Small intestine (tissue), 7 donors: ENCODE data around the gene NAV2. TPM values are rescaled to one million over a fixed set of nuclear protein-coding genes. Genes with fewer than 3 reads are reported as not detected.
A peak's percentile ranks its signal among the peaks of the same experiment; 100 is the strongest.

Source experiments
- DNase-seq, 2 donors: peaks; one replicate each; pipeline versions ENCODE4 v3.0.0 to v3.0.0-alpha.2; 2013
- FAIRE-seq: peaks from 2 replicates; lab custom pipeline; 2012; peaks lifted over from hg19 to GRCh38; lab: Jason Lieb, UNC
- H3K27ac ChIP-seq, 3 donors: one replicate each; pipeline ENCODE4 v1.5.1; 2013; ENCODE audit warnings: low read length in 2 of 3, mild to moderate bottlenecking in 2 of 3, control low read depth in 1 of 3, inconsistent platforms in 1 of 3, low read depth in 1 of 3, moderate library complexity in 1 of 3
- H3K27me3 ChIP-seq, 3 donors: one replicate each; pipeline ENCODE4 v1.6.1; 2013; ENCODE audit warnings: low read length in 3 of 3, inconsistent platforms in 1 of 3; ENCODE audit not compliant: control insufficient read depth in 3 of 3, insufficient read depth in 3 of 3
- H3K36me3 ChIP-seq, 3 donors: one replicate each; pipeline ENCODE4 v1.6.1; 2013; ENCODE audit warnings: low read length in 3 of 3, inconsistent platforms in 1 of 3, low read depth in 1 of 3, mild to moderate bottlenecking in 1 of 3, moderate library complexity in 1 of 3; ENCODE audit not compliant: control insufficient read depth in 3 of 3, insufficient read depth in 2 of 3
- H3K4me1 ChIP-seq, 3 donors: one replicate each; pipeline ENCODE4 v1.6.1; 2013; ENCODE audit warnings: low read length in 2 of 3, inconsistent platforms in 1 of 3, low read depth in 1 of 3, mild to moderate bottlenecking in 1 of 3, moderate library complexity in 1 of 3; ENCODE audit not compliant: control insufficient read depth in 3 of 3, insufficient read depth in 2 of 3
- H3K4me3 ChIP-seq, 3 donors: one replicate each; pipeline ENCODE4 v1.5.1; 2013; ENCODE audit warnings: low read length in 3 of 3, control low read depth in 1 of 3, inconsistent platforms in 1 of 3, low read depth in 1 of 3, mild to moderate bottlenecking in 1 of 3, moderate library complexity in 1 of 3
- H3K9me3 ChIP-seq, 2 donors: one replicate each; pipeline ENCODE4 v1.6.1; 2013; ENCODE audit warnings: low read depth in 1 of 2, low read length in 1 of 2; ENCODE audit not compliant: control insufficient read depth in 2 of 2, insufficient read depth in 1 of 2
- WGBS, 3 donors: extraction: QIAGEN DNeasy Blood & Tissue Kit; methylation state at CpG; one replicate each; pipeline ENCODE4 v1.1.7; 2013; 5-methylcytosine and 5-hydroxymethylcytosine counted together
- polyA plus RNA-seq, 4 donors: library from polyadenylated mRNA; stranded (reverse) in 3 of 4; unstranded in 1 of 4; fragments of 200-250 nt in 3 of 4; fragments of 120-200 nt in 1 of 4; gene quantifications; one replicate each; pipeline versions ENCODE4 v1.2.1 to v1.2.3, GENCODE V29; 2013
- donor health status: healthy with polysubstance abuse.
- donor health status: control.
- donor health status: control.
- donor health status: Bipolar disorder and iron deficiency.
- donor health status: healthy.

The NAV2 gene
- polyA plus RNA-seq, 4 donors = 1.6 to 6.5 (median 3.6) TPM

GRCh38 chr11:19775622-19776021 lies 63.0 kb downstream of the NAV2 start:
- no peaks in the 10 kb centered on the region for H3K36me3 ChIP-seq
- DNase-seq = no peak
- H3K9me3 ChIP-seq = no peaks in the 10 kb centered on the region
- no peak overlapping the region for H3K4me3 ChIP-seq
- 83 to 90% (median 84%) methylated on average over 4 of the region's 4 CpGs for WGBS, 3 donors
- H3K27ac ChIP-seq = no peak overlapping the region
- H3K27me3 ChIP-seq = peaks cover 0 to 5% (median 0%) of the 10 kb centered on the region in 3 donors
- no peak for FAIRE-seq
- peaks cover 0 to 3% (median 0%) of the 10 kb centered on the region in 3 donors for H3K4me1 ChIP-seq

- no peaks in the 10 kb centered on the region for H3K36me3 ChIP-seq
- H3K4me3 ChIP-seq = peak overlapping the region; percentile 42 to 52 (median 46)
- no peak overlapping the region for H3K27ac ChIP-seq
- peaks cover 0 to 5% (median 0%) of the 10 kb centered on the region in 3 donors for H3K27me3 ChIP-seq
- no peaks in the 10 kb centered on the region for H3K9me3 ChIP-seq
- WGBS, 3 donors = 1 to 2% (median 2%) methylated on average over 31 to 48 of the region's 48 CpGs
- FAIRE-seq = no peak
- peak in 1 of 2 donors; percentile 36 for DNase-seq
- peaks cover 0 to 3% (median 0%) of the 10 kb centered on the region in 3 donors for H3K4me1 ChIP-seq
Observed at GRCh38 chr11:19777039-19777376, 64.4 kb downstream of the NAV2 start.

GRCh38 chr11:19777377-19778102 lies 64.9 kb downstream of the NAV2 start:
- H3K4me3 ChIP-seq = peak overlapping the region; percentile 42 to 52 (median 46)
- FAIRE-seq = no peak

DNA sequence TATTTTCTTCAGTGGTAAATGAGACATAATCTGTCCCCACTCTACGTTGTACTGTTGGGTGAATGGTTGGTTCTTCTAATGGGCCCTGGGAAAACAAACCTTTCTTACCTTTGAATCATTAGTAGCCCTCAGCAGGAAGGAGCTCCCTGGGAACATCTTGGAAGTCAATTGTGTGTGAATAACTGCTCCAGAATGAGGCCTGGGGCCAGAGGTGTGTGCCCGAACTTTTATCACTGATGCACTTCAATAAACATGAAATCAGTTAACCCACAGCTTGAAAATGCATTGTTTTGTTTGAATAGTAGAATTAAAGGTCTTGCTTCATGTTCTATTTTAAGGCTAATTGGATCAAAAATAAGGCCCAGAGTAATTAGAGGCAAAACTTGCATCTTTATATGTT lies 67.1 kb downstream of the NAV2 start:
- H3K9me3 ChIP-seq = no peaks in the 10 kb centered on the region
- peaks cover 0 to 3% (median 0%) of the 10 kb centered on the region in 3 donors for H3K4me1 ChIP-seq
- H3K27me3 ChIP-seq = peaks cover 0 to 2% (median 0%) of the 10 kb centered on the region in 3 donors
- no peak overlapping the region for H3K4me3 ChIP-seq
- no peak overlapping the region for H3K27ac ChIP-seq
- DNase-seq = no peak
- H3K36me3 ChIP-seq = no peaks in the 10 kb centered on the region
- WGBS, 3 donors = 57 to 75% (median 61%) methylated on average over 2 of the region's 2 CpGs
- FAIRE-seq = no peak

More at GRCh38 chr11:19777377-19778102, 64.9 kb downstream of the NAV2 start:
- Histone ChIP-seq H3K4me1 (peaks cover 0 to 3% (median 0%) of the 10 kb centered on the region in 3 donors), H3K27me3 (peaks cover 0 to 5% (median 0%) of the 10 kb centered on the region in 3 donors), H3K27ac (no peak overlapping the region), H3K36me3 (no peaks in the 10 kb centered on the region), H3K9me3 (no peaks in the 10 kb centered on the region)
- 1 to 3% (median 3%) methylated on average over 23 to 29 of the region's 29 CpGs for WGBS, 3 donors
- peak; percentile 57 to 61 for DNase-seq

DNA sequence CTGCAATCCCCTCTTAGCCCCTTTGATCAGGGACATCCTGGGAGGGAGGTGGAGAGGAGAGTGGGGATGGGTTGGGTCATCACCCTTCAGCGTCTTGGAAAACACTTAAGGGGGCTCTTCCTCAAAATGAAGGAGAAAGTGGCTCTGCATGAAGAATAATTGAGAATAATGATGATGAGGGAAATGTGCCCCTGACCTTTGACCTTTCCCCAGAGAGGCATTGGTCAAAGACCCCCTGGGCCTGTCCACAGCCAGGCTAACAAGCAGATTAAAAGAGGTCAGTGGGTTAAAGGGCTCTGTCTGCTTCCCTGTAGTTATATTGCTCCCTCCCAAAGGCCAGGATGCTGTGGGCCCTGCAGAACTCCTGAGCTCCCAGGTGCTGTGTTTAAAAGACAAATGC lies 68.7 kb downstream of the NAV2 start:
- Histone ChIP-seq H3K27me3 (peaks cover 0 to 2% (median 0%) of the 10 kb centered on the region in 3 donors), H3K9me3 (no peaks in the 10 kb centered on the region), H3K27ac (no peak overlapping the region), H3K4me1 (peaks cover 0 to 6% (median 0%) of the 10 kb centered on the region in 3 donors), H3K36me3 (no peaks in the 10 kb centered on the region), H3K4me3 (no peak overlapping the region)
- FAIRE-seq (no peak), DNase-seq (no peak)
- WGBS, 3 donors = 83 to 100% (median 92%) methylated on average over 1 of the region's 1 CpG

- peaks cover 5 to 11% (median 6%) of the 10 kb centered on the region in 3 donors for H3K4me1 ChIP-seq
- no peaks in the 10 kb centered on the region for H3K9me3 ChIP-seq
- FAIRE-seq = no peak
- H3K27me3 ChIP-seq = no peaks in the 10 kb centered on the region
- WGBS, 3 donors = 78 to 87% (median 83%) methylated on average over 2 of the region's 2 CpGs
- H3K4me3 ChIP-seq = no peak overlapping the region
- H3K27ac ChIP-seq = no peak overlapping the region
- DNase-seq = no peak
- no peaks in the 10 kb centered on the region for H3K36me3 ChIP-seq
Observed at GRCh38 chr11:19785265-19785664, 72.6 kb downstream of the NAV2 start.

- WGBS, 3 donors = 58 to 63% (median 62%) methylated on average over 2 of the region's 2 CpGs
- Histone ChIP-seq H3K27me3 (no peaks in the 10 kb centered on the region), H3K4me1 (peaks cover 9 to 20% (median 10%) of the 10 kb centered on the region in 3 donors), H3K27ac (no peak overlapping the region), H3K36me3 (no peaks in the 10 kb centered on the region), H3K4me3 (no peak overlapping the region), H3K9me3 (no peaks in the 10 kb centered on the region)
- no peak for DNase-seq
- no peak for FAIRE-seq
Observed at GRCh38 chr11:19786644-19787043, 74.0 kb downstream of the NAV2 start.

GRCh38 chr11:19788435-19788834 lies 75.8 kb downstream of the NAV2 start:
- H3K36me3 ChIP-seq = no peaks in the 10 kb centered on the region
- DNase-seq = no peak
- no peak overlapping the region for H3K4me3 ChIP-seq
- WGBS, 3 donors = 58 to 77% (median 59%) methylated on average over 4 of the region's 4 CpGs
- peaks cover 9 to 20% (median 10%) of the 10 kb centered on the region in 3 donors for H3K4me1 ChIP-seq
- no peak overlapping the region for H3K27ac ChIP-seq
- H3K9me3 ChIP-seq = no peaks in the 10 kb centered on the region
- FAIRE-seq = no peak
- no peaks in the 10 kb centered on the region for H3K27me3 ChIP-seq
